A172 (cell line): ENCODE results near the gene PROSER3. TPM values are rescaled to one million over a fixed set of nuclear protein-coding genes. Genes with fewer than 3 reads are reported as not detected.
"Not testable (repeated sequence)": the region's sequence is repeated elsewhere in the genome, so short reads cannot be mapped to it uniquely, and the experiment has no call there.

ENCODE experiments used
- DNase-seq: peaks from one replicate; pipeline ENCODE4 v3.0.0-alpha.2; 2015; ENCODE audit warnings: low spot score
- total RNA-seq: library from RNA; depleted of rRNA; stranded (reverse); fragments of >200 nt; shearing (Covaris generic); gene quantifications from 2 replicates; pipeline ENCODE4 v1.2.3, GENCODE V29; 2014

PROSER3 gene
- total RNA-seq, 1 experiment from 2014 or later, result 7.0 TPM

- DNase-seq, result no peak
Observed at GRCh38 chr19:35753634-35754369, 4.2 kb upstream of the PROSER3 start.

GRCh38 chr19:35754370-35755130, 3.4 kb upstream of the PROSER3 start:
- no peak for DNase-seq

GRCh38 chr19:35755131-35755549, 2.8 kb upstream of the PROSER3 start:
- no peak for DNase-seq

GRCh38 chr19:35755550-35756376, 2.2 kb upstream of the PROSER3 start:
- no peak for DNase-seq

GRCh38 chr19:35756377-35757230, 1.4 kb upstream of the PROSER3 start, which contains the start of gene HSPB6:
Gene HSPB6 (minus strand): TSS chr19:35757029. CDS start chr19:35757008, 21 bp downstream.
- no peak for DNase-seq

- DNase-seq, result peak; percentile 71
Observed at GRCh38 chr19:35757231-35757748, 686 bp upstream of the PROSER3 start.

- DNase-seq, result no peak
Observed at GRCh38 chr19:35759697-35760096, 1.7 kb downstream of the PROSER3 start.

GRCh38 chr19:35760711-35761349, 2.9 kb downstream of the PROSER3 start:
- DNase-seq, result peak; percentile 55

GRCh38 chr19:35764432-35765315, 6.7 kb downstream of the PROSER3 start:
- no peak for DNase-seq

- no peak for DNase-seq
Observed at GRCh38 chr19:35766571-35767104, 8.7 kb downstream of the PROSER3 start.

- no peak for DNase-seq
Observed at GRCh38 chr19:35767288-35768081, 9.5 kb downstream of the PROSER3 start.

- no peak for DNase-seq
Observed at GRCh38 chr19:35768082-35768421, 10.1 kb downstream of the PROSER3 start.

GRCh38 chr19:35772362-35772761, 14.4 kb downstream of the PROSER3 start:
- not testable (repeated sequence) for DNase-seq

GRCh38 chr19:35773020-35773806, 15.2 kb downstream of the PROSER3 start:
- DNase-seq, result peak; percentile 30

- DNase-seq, result no peak
Observed at GRCh38 chr19:35774274-35775045, 16.5 kb downstream of the PROSER3 start.

- DNase-seq, result no peak
Observed at GRCh38 chr19:35775046-35775297, 17.0 kb downstream of the PROSER3 start.
